CD14-positive monocyte (primary cell): ENCODE measurements around the gene FOXO1. TPM values are rescaled to one million over a fixed set of nuclear protein-coding genes. Genes with fewer than 3 reads are reported as not detected.
"Not testable (repeated sequence)": the region's sequence is repeated elsewhere in the genome, so short reads cannot be mapped to it uniquely, and the experiment has no call there.

Source experiments
- DNase-seq, 3 donors: peaks; one replicate each; pipeline ENCODE4 v3.0.0-alpha.2; 2011 to 2022
- H2AFZ ChIP-seq: 2 replicates; pipeline ENCODE4 v1.6.0; 2012; ENCODE audit warnings: mild to moderate bottlenecking, low read depth, low read length, inconsistent platforms; ENCODE audit not compliant: insufficient read depth, poor library complexity, severe bottlenecking
- H3K27ac ChIP-seq, 2 donors: 1 replicate in 1 of 2; 2 replicates in 1 of 2; pipeline ENCODE4 v1.5.1; 2012 to 2013; ENCODE audit warnings: low read length in 2 of 2, control low read depth in 1 of 2, inconsistent platforms in 1 of 2, low read depth in 1 of 2, mild to moderate bottlenecking in 1 of 2
- H3K27me3 ChIP-seq, 2 donors: one replicate each; pipeline versions ENCODE4 v1.6.0 to v1.6.1; 2011 to 2013; ENCODE audit warnings: low read length in 2 of 2; ENCODE audit not compliant: control insufficient read depth in 2 of 2, insufficient read depth in 2 of 2
- H3K36me3 ChIP-seq, 2 donors: replicated peaks in 1 of 2; 1 replicate in 1 of 2; 2 replicates in 1 of 2; pipeline versions ENCODE4 v1.5.1 to v1.6.1; 2012 to 2013; ENCODE audit warnings: low read length in 2 of 2, control low read depth in 1 of 2, inconsistent platforms in 1 of 2, mild to moderate bottlenecking in 1 of 2; ENCODE audit not compliant: insufficient read depth in 2 of 2, control insufficient read depth in 1 of 2
- H3K4me1 ChIP-seq, 2 donors: 1 replicate in 1 of 2; 2 replicates in 1 of 2; pipeline versions ENCODE4 v1.5.1 to v1.6.1; 2012 to 2013; ENCODE audit warnings: low read length in 2 of 2, control low read depth in 1 of 2, inconsistent platforms in 1 of 2, mild to moderate bottlenecking in 1 of 2, moderate library complexity in 1 of 2; ENCODE audit not compliant: insufficient read depth in 2 of 2, control insufficient read depth in 1 of 2
- H3K4me2 ChIP-seq: replicated peaks from 2 replicates; pipeline ENCODE3; 2012; ENCODE audit warnings: low read length, moderate library complexity, mild to moderate bottlenecking; ENCODE audit not compliant: poor library complexity, severe bottlenecking; ENCODE audit errors: extremely low read depth
- H3K4me3 ChIP-seq, 3 experiments: fragments of 200-600 bp in 1 of 3; sonication (generic) in 1 of 3; replicated peaks in 1 of 3; 1 replicate in 2 of 3; 2 replicates in 1 of 3; pipeline ENCODE4 v1.5.1; 2011 to 2013; ENCODE audit warnings: low read length in 3 of 3, mild to moderate bottlenecking in 3 of 3, control low read depth in 2 of 3, low read depth in 2 of 3, inconsistent platforms in 1 of 3, moderate library complexity in 1 of 3
- H3K79me2 ChIP-seq: 2 replicates; pipeline ENCODE4 v1.6.0; 2012; ENCODE audit warnings: mild to moderate bottlenecking, control low read depth, inconsistent platforms, low read length, moderate library complexity; ENCODE audit not compliant: insufficient read depth
- H3K9ac ChIP-seq: 2 replicates; pipeline ENCODE4 v1.6.0; 2017; ENCODE audit warnings: low read length, mild to moderate bottlenecking; ENCODE audit not compliant: insufficient read depth, poor library complexity, severe bottlenecking
- H3K9me3 ChIP-seq, 2 donors: replicated peaks in 1 of 2; 1 replicate in 1 of 2; 2 replicates in 1 of 2; pipeline versions ENCODE4 v1.5.1 to v1.6.1; 2012 to 2013; ENCODE audit warnings: low read length in 2 of 2, control low read depth in 1 of 2; ENCODE audit not compliant: control insufficient read depth in 1 of 2, insufficient read depth in 1 of 2
- H4K20me1 ChIP-seq: 2 replicates; pipeline ENCODE4 v1.6.0; 2012; ENCODE audit warnings: mild to moderate bottlenecking, low read length, control low read depth, moderate library complexity; ENCODE audit not compliant: insufficient read depth
- H3K27ac Mint-ChIP-seq, 7 donors: one replicate each; pipeline ENCODE4 v1.8.0; 2020; ENCODE audit warnings: mild to moderate bottlenecking in 7 of 7, mixed read lengths in 7 of 7, moderate library complexity in 6 of 7, inconsistent platforms in 2 of 7
- H3K27me3 Mint-ChIP-seq, 3 donors: one replicate each; pipeline ENCODE4 v1.8.0; 2021 to 2022; ENCODE audit warnings: low read depth in 3 of 3, mild to moderate bottlenecking in 3 of 3, mixed read lengths in 3 of 3, moderate library complexity in 3 of 3, inconsistent platforms in 1 of 3
- H3K36me3 Mint-ChIP-seq, 2 donors: one replicate each; pipeline ENCODE4 v1.8.0; 2020; ENCODE audit warnings: mixed read lengths in 2 of 2, inconsistent platforms in 1 of 2, mild to moderate bottlenecking in 1 of 2
- H3K4me1 Mint-ChIP-seq: one replicate; pipeline ENCODE4 v1.8.0; 2020; ENCODE audit warnings: mild to moderate bottlenecking, mixed read lengths
- H3K4me3 Mint-ChIP-seq, 2 donors: one replicate each; pipeline ENCODE4 v1.8.0; 2020; ENCODE audit warnings: mild to moderate bottlenecking in 2 of 2, mixed read lengths in 2 of 2, moderate library complexity in 1 of 2
- H3K9me3 Mint-ChIP-seq, 7 donors: one replicate each; pipeline ENCODE4 v1.8.0; 2020 to 2022; ENCODE audit warnings: mixed read lengths in 7 of 7, mild to moderate bottlenecking in 6 of 7, moderate library complexity in 6 of 7, inconsistent platforms in 2 of 7
- CTCF ChIP-seq: fragments of 200-600 bp; IDR thresholded peaks from one replicate; pipeline ENCODE4 v1.8.0; 2022; ENCODE audit warnings: antibody characterized with exemption, mild to moderate bottlenecking
- WGBS: methylation state at CpG from one replicate; pipeline ENCODE4 v1.1.5; 2013; ENCODE audit warnings: missing lambda C conversion rate; ENCODE audit not compliant: insufficient coverage; 5-methylcytosine and 5-hydroxymethylcytosine counted together
- intact Hi-C, 2 donors: fragments of 100-400 bp; cut with micrococcal nuclease; formaldehyde crosslinking; loops; one replicate each; pipeline versions ENCODE4 v1.15.0 to v1.15.1; 2023
- polyA plus RNA-seq, 3 donors: library from polyadenylated mRNA; depleted of rRNA in 1 of 3; unstranded in 2 of 3; stranded (reverse) in 1 of 3; fragments of 300-500 nt in 2 of 3; fragments of >200 nt in 1 of 3; fragmentation: Illumina TruSeq in 2 of 3; gene quantifications; 1 replicate in 2 of 3; 2 replicates in 1 of 3; pipeline ENCODE4 v1.2.3, GENCODE V29; 2012 to 2021

FOXO1 gene
- polyA plus RNA-seq, 3 donors: 3.1 to 11.3 (median 8.0) TPM

GRCh38 chr13:40665126-40666044 lies 1.1 kb downstream of the FOXO1 start:
- TF ChIP-seq CTCF: no peak
- peak overlapping the region; percentile 88 for H3K9ac ChIP-seq
- H3K4me1 ChIP-seq: peaks cover 17 to 34% of the 10 kb centered on the region in 2 donors
- Mint-ChIP-seq H3K27me3 (peaks cover 14 to 28% (median 19%) of the 10 kb centered on the region in 3 donors), H3K9me3 (peaks cover 0 to 6% (median 0%) of the 10 kb centered on the region in 7 donors), H3K4me1 (peaks cover 35% of the 10 kb centered on the region), H3K36me3 (peaks cover 5 to 10% of the 10 kb centered on the region in 2 donors), H3K27ac (peak overlapping the region; percentile 38 to 92 (median 89)), H3K4me3 (peak overlapping the region; percentile 93 to 96)
- H3K9me3 ChIP-seq: no peaks in the 10 kb centered on the region
- H3K27me3 ChIP-seq: peaks cover 11 to 23% of the 10 kb centered on the region in 2 donors
- peak overlapping the region; percentile 88 to 96 (median 93) for H3K4me3 ChIP-seq
- WGBS: under 1% methylated on average over 115 of the region's 117 CpGs
- peak; percentile 24 to 39 (median 37) for DNase-seq
- peaks cover 45% of the 10 kb centered on the region for H4K20me1 ChIP-seq
- H3K4me2 ChIP-seq: peak overlapping the region; percentile 96
- no peaks in the 10 kb centered on the region for H3K36me3 ChIP-seq
- H2AFZ ChIP-seq: peak overlapping the region; percentile 76
- peak overlapping the region in 1 of 2 donors; percentile 80 for H3K27ac ChIP-seq
- intact Hi-C loops: loop anchor here (5.0 to 10.0 kb wide), 5 partner anchors 38 to 263 kb away; partner anchors contain the start of genes MRPS31 (in 1 of the 2) and SLC25A15 (in 1 of the 2)
- peaks cover 13% of the 10 kb centered on the region for H3K79me2 ChIP-seq

- peak overlapping the region; percentile 96 for H3K4me2 ChIP-seq
- TF ChIP-seq CTCF: no peak
- peaks cover 54% of the 10 kb centered on the region for H4K20me1 ChIP-seq
- Mint-ChIP-seq H3K9me3 (peaks cover 0 to 6% (median 0%) of the 10 kb centered on the region in 7 donors), H3K27ac (peak overlapping the region; percentile 84 to 97 (median 93)), H3K36me3 (peaks cover 5 to 10% of the 10 kb centered on the region in 2 donors), H3K4me1 (peaks cover 37% of the 10 kb centered on the region), H3K27me3 (peaks cover 14 to 28% (median 19%) of the 10 kb centered on the region in 3 donors), H3K4me3 (peak overlapping the region; percentile 97)
- intact Hi-C loops: loop anchor here (5.0 to 10.0 kb wide), 6 partner anchors 37 to 262 kb away; partner anchors contain the start of genes MRPS31 (in 1 of the 2) and SLC25A15 (in 1 of the 2)
- peaks cover 11 to 23% of the 10 kb centered on the region in 2 donors for H3K27me3 ChIP-seq
- no peaks in the 10 kb centered on the region for H3K9me3 ChIP-seq
- H3K4me1 ChIP-seq: peaks cover 17 to 34% of the 10 kb centered on the region in 2 donors
- H3K27ac ChIP-seq: peak overlapping the region; percentile 59 to 78
- H3K4me3 ChIP-seq: peak overlapping the region; percentile 69 to 93 (median 88)
- H3K9ac ChIP-seq: peak overlapping the region; percentile 88
- H3K36me3 ChIP-seq: no peaks in the 10 kb centered on the region
- H2AFZ ChIP-seq: peak overlapping the region; percentile 76
- WGBS: under 1% methylated on average over 75 of the region's 77 CpGs
- peak; percentile 32 to 50 (median 40) for DNase-seq
- peaks cover 21% of the 10 kb centered on the region for H3K79me2 ChIP-seq
Observed at GRCh38 chr13:40664350-40665125, 1.9 kb downstream of the FOXO1 start.

- H3K27me3 Mint-ChIP-seq: peaks cover 12 to 28% (median 19%) of the 10 kb centered on the region in 3 donors
Observed at GRCh38 chr13:40664100-40664349, 2.4 kb downstream of the FOXO1 start.

More at GRCh38 chr13:40664100-40664349, 2.4 kb downstream of the FOXO1 start:
- peak overlapping the region; percentile 76 for H2AFZ ChIP-seq
- peaks cover 17 to 34% of the 10 kb centered on the region in 2 donors for H3K4me1 ChIP-seq
- Mint-ChIP-seq H3K27ac (peak overlapping the region; percentile 23 to 97 (median 90)), H3K36me3 (peaks cover 5 to 10% of the 10 kb centered on the region in 2 donors), H3K4me3 (peak overlapping the region; percentile 97), H3K4me1 (peaks cover 37% of the 10 kb centered on the region)
- peak in 2 of 3 donors; percentile 23 to 32 for DNase-seq
- peaks cover 59% of the 10 kb centered on the region for H4K20me1 ChIP-seq
- H3K9me3 ChIP-seq, H3K9me3 Mint-ChIP-seq, H3K36me3 ChIP-seq: not testable (repeated sequence)
- peak overlapping the region; percentile 88 for H3K9ac ChIP-seq
- H3K27me3 ChIP-seq: peaks cover 11 to 23% of the 10 kb centered on the region in 2 donors
- peaks cover 26% of the 10 kb centered on the region for H3K79me2 ChIP-seq
- 1% methylated on average over 11 of the region's 17 CpGs for WGBS
- H3K4me3 ChIP-seq: peak overlapping the region; percentile 69 to 93 (median 88)
- H3K4me2 ChIP-seq: peak overlapping the region; percentile 96
- intact Hi-C loops: loop anchor here (5.0 to 10.0 kb wide), 4 partner anchors 77 to 259 kb away; partner anchors contain the start of genes MRPS31 (in 1 of the 2) and SLC25A15 (in 1 of the 2)
- peak overlapping the region; percentile 59 to 78 for H3K27ac ChIP-seq
